Choroid plexus epithelial cell (primary cell): ENCODE measurements around the gene LOX.

Source experiments
- DNase-seq: peaks from one replicate; pipeline ENCODE4 v3.0.0-alpha.2; 2010; ENCODE audit warnings: low read depth
- H3K4me3 ChIP-seq: 2 replicates; pipeline ENCODE4 v1.5.1; 2011; ENCODE audit warnings: low read depth, mild to moderate bottlenecking, control low read depth, low read length, moderate library complexity
- TF ChIP-seq, protein P1 (sequence below): conservative IDR thresholded peaks from 2 replicates; pipeline ENCODE4 v1.5.1; 2011; ENCODE audit warnings: low read depth, mild to moderate bottlenecking, control low read depth, inconsistent platforms, low read length, moderate library complexity

The LOX gene

DNA sequence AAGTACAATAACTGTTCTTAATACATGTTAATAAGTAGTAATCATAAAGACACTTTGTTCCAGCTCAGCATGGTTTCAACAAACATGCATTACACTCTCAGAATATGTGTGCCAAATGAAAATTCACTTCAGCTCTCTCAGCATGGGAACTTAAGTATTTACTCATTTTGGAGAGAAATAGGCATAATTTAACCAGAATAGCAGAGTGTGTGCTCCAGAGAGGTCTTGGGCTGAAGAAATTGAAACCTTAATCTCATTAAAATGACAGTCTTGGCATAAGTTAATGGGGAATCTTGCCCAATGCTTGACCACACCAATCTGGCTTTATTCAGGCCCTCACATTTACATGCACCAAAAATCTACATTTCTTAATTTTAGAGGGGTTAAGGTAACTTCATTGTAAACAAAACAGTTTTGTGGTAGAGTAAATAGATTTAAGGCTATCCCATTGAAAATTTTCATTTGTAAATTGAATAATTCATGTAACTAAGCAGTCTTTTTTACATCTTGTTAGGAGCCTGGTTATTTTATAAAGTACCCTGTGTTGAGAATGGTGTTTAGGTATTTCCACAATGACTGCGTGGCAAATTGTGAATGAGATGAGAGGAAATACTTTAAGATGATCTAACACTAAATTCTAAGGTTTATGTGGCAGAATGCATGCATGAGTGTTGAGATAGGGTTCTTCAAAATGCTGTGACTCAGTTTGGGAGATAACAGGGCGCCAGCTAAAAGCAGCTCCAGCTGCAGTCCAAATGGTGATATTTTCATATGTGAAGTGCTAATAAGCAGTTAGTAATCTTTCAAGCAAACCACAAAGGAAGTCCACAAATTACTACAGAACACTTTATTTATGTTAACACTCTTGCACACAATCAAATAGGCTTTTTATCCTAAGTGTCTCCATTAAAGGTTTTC lies 11.3 kb upstream of the LOX start:
- peak; percentile 88 for DNase-seq
- TF ChIP-seq, protein P1, sequence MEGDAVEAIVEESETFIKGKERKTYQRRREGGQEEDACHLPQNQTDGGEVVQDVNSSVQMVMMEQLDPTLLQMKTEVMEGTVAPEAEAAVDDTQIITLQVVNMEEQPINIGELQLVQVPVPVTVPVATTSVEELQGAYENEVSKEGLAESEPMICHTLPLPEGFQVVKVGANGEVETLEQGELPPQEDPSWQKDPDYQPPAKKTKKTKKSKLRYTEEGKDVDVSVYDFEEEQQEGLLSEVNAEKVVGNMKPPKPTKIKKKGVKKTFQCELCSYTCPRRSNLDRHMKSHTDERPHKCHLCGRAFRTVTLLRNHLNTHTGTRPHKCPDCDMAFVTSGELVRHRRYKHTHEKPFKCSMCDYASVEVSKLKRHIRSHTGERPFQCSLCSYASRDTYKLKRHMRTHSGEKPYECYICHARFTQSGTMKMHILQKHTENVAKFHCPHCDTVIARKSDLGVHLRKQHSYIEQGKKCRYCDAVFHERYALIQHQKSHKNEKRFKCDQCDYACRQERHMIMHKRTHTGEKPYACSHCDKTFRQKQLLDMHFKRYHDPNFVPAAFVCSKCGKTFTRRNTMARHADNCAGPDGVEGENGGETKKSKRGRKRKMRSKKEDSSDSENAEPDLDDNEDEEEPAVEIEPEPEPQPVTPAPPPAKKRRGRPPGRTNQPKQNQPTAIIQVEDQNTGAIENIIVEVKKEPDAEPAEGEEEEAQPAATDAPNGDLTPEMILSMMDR, result no peak

DNA sequence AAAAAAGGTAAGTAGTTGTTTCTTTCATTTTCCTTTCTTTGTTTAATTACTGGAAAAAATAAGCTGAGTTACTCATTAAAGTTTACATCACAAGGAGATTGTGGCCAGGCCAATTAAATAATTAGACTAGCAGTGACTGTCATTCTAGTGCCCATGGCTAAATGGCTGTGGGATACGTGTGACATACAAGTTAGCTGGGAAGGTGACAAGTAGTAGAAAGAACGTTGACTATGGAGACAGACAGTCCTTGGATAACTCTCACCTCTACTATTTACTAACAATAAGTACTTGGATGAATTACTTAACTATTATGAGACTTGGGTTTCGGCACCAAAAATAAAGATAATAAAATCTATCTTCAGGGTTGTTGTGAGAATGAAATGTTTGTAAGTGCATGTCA lies 7.0 kb upstream of the LOX start:
- no peak overlapping the region for H3K4me3 ChIP-seq
- no peak for DNase-seq
- TF ChIP-seq, protein P1, result no peak

More for the DNA sequence above, 11.3 kb upstream of the LOX start:
- H3K4me3 ChIP-seq, result no peak overlapping the region

DNA sequence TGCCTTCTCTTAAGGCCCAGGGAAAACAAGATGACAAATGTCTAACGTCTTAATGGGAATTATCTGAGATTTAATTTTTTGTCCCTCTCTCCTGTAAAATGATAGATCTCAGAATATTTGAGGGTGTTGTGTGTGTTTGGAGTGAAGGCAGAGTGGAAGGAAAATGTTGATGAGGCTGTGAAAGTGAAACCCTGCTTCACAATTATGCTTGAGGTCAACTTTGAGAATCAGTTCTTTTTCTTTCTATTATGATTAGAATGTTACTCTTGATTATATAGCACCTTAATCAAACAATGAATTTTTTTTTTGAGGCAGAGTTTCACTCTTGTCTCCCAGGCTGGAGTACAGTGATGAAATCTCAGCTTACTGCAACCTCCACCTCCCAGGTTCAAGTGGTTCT lies 5.5 kb upstream of the LOX start:
- TF ChIP-seq, protein P1, result no peak
- no peak overlapping the region for H3K4me3 ChIP-seq
- DNase-seq, result no peak

DNA sequence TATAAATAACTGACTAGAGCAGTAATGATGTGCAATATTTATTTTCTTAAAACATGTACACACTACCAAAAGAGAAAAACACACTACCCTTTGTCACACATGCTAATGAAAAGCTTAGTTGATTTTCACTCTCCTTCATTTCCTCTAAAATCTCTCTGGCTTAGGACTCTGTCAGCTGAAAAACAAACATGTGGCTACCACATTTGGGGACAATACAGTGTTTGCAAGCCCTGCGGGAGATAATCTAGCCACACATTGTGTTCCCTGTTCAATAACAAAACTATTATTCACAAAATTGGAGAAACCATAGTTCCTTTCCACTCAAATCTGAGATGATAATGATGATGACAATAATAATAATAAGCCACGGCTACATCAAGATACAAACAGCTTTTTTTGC lies 3.5 kb upstream of the LOX start:
- DNase-seq, result no peak
- TF ChIP-seq, protein P1, result no peak
- no peak overlapping the region for H3K4me3 ChIP-seq

DNA sequence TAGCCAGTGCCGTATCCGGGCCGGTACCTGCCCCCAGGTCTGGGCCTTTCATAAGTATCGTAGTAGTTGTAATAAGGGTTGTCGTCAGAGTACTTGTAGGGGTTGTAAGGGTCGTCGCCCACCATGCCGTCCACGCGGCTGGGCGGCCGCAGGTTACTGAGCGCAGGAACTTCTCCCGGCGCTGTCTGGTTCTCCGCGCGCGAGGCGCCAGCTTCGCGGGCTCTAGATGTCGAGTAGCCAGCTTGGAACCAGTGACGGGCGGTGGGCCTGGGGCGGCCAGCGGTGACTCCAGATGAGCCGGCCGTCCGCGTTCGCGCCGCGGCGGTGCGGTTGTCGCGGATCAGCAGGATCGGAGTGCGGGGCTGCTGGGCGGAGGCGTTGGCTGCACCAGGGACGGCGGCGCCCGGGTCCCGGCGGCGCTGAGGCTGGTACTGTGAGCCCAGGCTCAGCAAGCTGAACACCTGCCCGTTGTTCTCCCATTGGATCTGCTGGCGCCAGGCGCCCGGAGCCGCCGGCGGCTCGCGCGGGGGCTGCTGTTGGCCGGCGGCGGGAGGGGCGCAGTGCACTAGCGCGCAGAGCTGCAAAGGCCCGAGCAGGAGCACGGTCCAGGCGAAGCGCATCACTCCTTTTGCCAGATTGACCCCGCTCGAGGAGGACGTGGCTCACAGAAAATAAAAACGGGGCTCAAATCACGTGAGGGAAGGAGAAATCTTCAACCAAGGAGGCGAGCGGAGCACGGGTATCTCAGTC lies 518 bp downstream of the LOX start:
- TF ChIP-seq, protein P1, result no peak
- peak overlapping the region; percentile 83 for H3K4me3 ChIP-seq
- peak; percentile 65 for DNase-seq

DNA sequence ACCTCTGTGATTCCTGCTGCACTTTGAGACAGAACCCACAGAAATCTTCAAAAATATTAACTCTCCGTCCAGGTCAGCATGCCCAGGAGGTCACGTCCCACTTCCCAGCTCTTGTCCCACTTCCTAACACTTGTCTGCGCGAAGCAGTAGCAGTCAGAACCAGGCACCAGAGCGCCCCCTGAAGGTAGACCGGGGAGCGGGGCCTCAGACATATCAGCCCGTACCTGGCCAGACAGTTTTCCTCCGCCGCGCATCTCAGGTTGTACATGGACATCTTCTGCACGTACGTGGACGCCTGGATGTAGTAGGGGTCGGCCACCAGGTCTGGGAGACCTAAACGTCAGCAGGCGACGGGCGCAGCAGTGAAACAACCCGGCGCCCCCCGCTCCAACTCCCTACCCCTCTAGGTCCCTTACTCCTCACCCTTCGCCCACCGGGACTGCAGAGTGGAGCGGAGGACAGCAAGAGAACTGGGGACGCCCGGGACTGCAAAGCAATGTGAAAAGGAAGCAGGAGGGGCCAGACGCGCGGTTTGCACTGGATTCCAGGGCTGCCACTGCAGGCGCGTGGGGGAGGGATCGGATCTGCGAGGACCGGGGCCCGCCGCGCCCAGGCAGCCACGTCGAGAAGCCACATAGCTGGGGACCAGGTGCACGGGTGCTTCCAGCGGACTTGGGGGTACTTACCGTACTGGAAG lies 1.2 kb downstream of the LOX start:
- peak; percentile 90 for DNase-seq
- H3K4me3 ChIP-seq, result peak overlapping the region; percentile 83
- TF ChIP-seq, protein P1, result peak; percentile 94
